Mesenchymal stem cell (in vitro differentiated cells and primary cell): ENCODE measurements around the gene ANKUB1.

Experiments used
- DNase-seq: peaks from one replicate; pipeline ENCODE4 v3.0.0-alpha.2; 2013
- H2AFZ ChIP-seq: one replicate; pipeline ENCODE4 v1.6.1; 2013; ENCODE audit warnings: low read depth, mild to moderate bottlenecking, control low read depth, inconsistent platforms, low read length, moderate library complexity
- H2AK5ac ChIP-seq: 2 replicates; pipeline ENCODE4 v1.6.1; 2013; ENCODE audit warnings: low read length, moderate library complexity, mild to moderate bottlenecking, inconsistent platforms; ENCODE audit not compliant: severe bottlenecking
- H2BK120ac ChIP-seq: one replicate; pipeline ENCODE4 v1.6.1; 2013; ENCODE audit warnings: low read depth, mild to moderate bottlenecking, inconsistent platforms, low read length, moderate library complexity
- H2BK12ac ChIP-seq, 2 experiments: one replicate each; pipeline ENCODE4 v1.6.1; 2013; ENCODE audit warnings: inconsistent platforms in 2 of 2, low read length in 2 of 2, mild to moderate bottlenecking in 2 of 2, moderate library complexity in 2 of 2, control low read depth in 1 of 2
- H2BK15ac ChIP-seq: one replicate; pipeline ENCODE4 v1.6.1; 2013; ENCODE audit warnings: mild to moderate bottlenecking, low read depth, inconsistent platforms; ENCODE audit not compliant: poor library complexity, severe bottlenecking
- H2BK5ac ChIP-seq: 2 replicates; pipeline ENCODE4 v1.6.1; 2013; ENCODE audit warnings: low read depth, mild to moderate bottlenecking, low read length, control low read depth, inconsistent platforms; ENCODE audit not compliant: poor library complexity, severe bottlenecking
- H3K14ac ChIP-seq, 2 experiments: one replicate each; pipeline ENCODE4 v1.6.1; 2013; ENCODE audit warnings: inconsistent platforms in 2 of 2, low read length in 2 of 2, control low read depth in 1 of 2, mild to moderate bottlenecking in 1 of 2, moderate library complexity in 1 of 2
- H3K18ac ChIP-seq, 2 experiments: one replicate each; pipeline ENCODE4 v1.6.1; 2013; ENCODE audit warnings: inconsistent platforms in 2 of 2, low read length in 2 of 2, control low read depth in 1 of 2, low read depth in 1 of 2, mild to moderate bottlenecking in 1 of 2
- H3K23ac ChIP-seq, 2 experiments: one replicate each; pipeline ENCODE4 v1.6.1; 2013; ENCODE audit warnings: inconsistent platforms in 2 of 2, low read length in 2 of 2, mild to moderate bottlenecking in 2 of 2, moderate library complexity in 2 of 2, control low read depth in 1 of 2
- H3K27ac ChIP-seq: 2 replicates; pipeline ENCODE4 v1.5.1; 2013; ENCODE audit warnings: mild to moderate bottlenecking, moderate library complexity, low read length, control low read depth, inconsistent platforms; ENCODE audit not compliant: poor library complexity, severe bottlenecking
- H3K27me3 ChIP-seq, 2 experiments: 2 replicates each; pipeline versions ENCODE4 v1.6.1 to v1.7.0; 2013; ENCODE audit warnings: low read length in 2 of 2, mild to moderate bottlenecking in 2 of 2, moderate library complexity in 2 of 2, control low read depth in 1 of 2, inconsistent platforms in 1 of 2; ENCODE audit not compliant: control insufficient read depth in 1 of 2, insufficient read depth in 1 of 2
- H3K36me3 ChIP-seq, 2 experiments: 2 replicates each; pipeline versions ENCODE4 v1.6.1 to v1.7.0; 2013; ENCODE audit warnings: low read length in 2 of 2, control low read depth in 1 of 2, inconsistent platforms in 1 of 2, low read depth in 1 of 2, mild to moderate bottlenecking in 1 of 2; ENCODE audit not compliant: insufficient read depth in 2 of 2, control insufficient read depth in 1 of 2
- H3K4ac ChIP-seq, 2 experiments: one replicate each; pipeline ENCODE4 v1.6.1; 2013; ENCODE audit warnings: inconsistent platforms in 2 of 2, low read length in 2 of 2, mild to moderate bottlenecking in 2 of 2, moderate library complexity in 2 of 2, control low read depth in 1 of 2, low read depth in 1 of 2
- H3K4me1 ChIP-seq: 2 replicates; pipeline ENCODE4 v1.6.1; 2013; ENCODE audit warnings: low read depth, low read length, control low read depth; ENCODE audit not compliant: control insufficient read depth, insufficient read depth
- H3K4me2 ChIP-seq: 2 replicates; pipeline ENCODE4 v1.6.1; 2013; ENCODE audit warnings: low read length, mild to moderate bottlenecking, inconsistent platforms; ENCODE audit not compliant: poor library complexity, severe bottlenecking
- H3K4me3 ChIP-seq, 2 experiments: 2 replicates each; pipeline versions ENCODE4 v1.5.1 to v1.7.0; 2013; ENCODE audit warnings: low read length in 2 of 2, mild to moderate bottlenecking in 2 of 2, control low read depth in 1 of 2, low read depth in 1 of 2; ENCODE audit not compliant: insufficient read depth in 1 of 2
- H3K79me1 ChIP-seq: replicated peaks from 2 replicates; pipeline ENCODE4 v1.6.1; 2013; ENCODE audit warnings: mild to moderate bottlenecking, control low read depth, low read length, inconsistent platforms; ENCODE audit not compliant: poor library complexity, severe bottlenecking
- H3K9ac ChIP-seq: 2 replicates; pipeline ENCODE4 v1.7.0; 2013; ENCODE audit warnings: mild to moderate bottlenecking, low read length, moderate library complexity
- H3K9me3 ChIP-seq: 2 replicates; pipeline ENCODE4 v1.7.0; 2013; ENCODE audit warnings: mild to moderate bottlenecking, low read length; ENCODE audit not compliant: control insufficient read depth
- H4K8ac ChIP-seq: one replicate; pipeline ENCODE4 v1.6.1; 2013; ENCODE audit warnings: inconsistent platforms, mild to moderate bottlenecking, low read length, moderate library complexity
- H4K91ac ChIP-seq: one replicate; pipeline ENCODE4 v1.6.1; 2013; ENCODE audit warnings: mild to moderate bottlenecking, low read length, inconsistent platforms
- WGBS: methylation state at CpG from one replicate; pipeline ENCODE4 v1.1.7; 2013; ENCODE audit warnings: mixed read lengths; 5-methylcytosine and 5-hydroxymethylcytosine counted together

Gene ANKUB1

GRCh38 chr3:149763565-149764195 is 28.7 kb downstream of the ANKUB1 start:
- no peak overlapping the region for H3K9ac ChIP-seq
- H3K9me3 ChIP-seq: no peaks in the 10 kb centered on the region
- H2BK15ac ChIP-seq: no peak overlapping the region
- no peak overlapping the region for H3K23ac ChIP-seq
- no peak overlapping the region for H3K14ac ChIP-seq
- H2BK5ac ChIP-seq: no peak overlapping the region
- H3K4me3 ChIP-seq: no peak overlapping the region
- H3K27ac ChIP-seq: no peak overlapping the region
- no peak overlapping the region for H3K4ac ChIP-seq
- H2BK120ac ChIP-seq: no peak overlapping the region
- no peak overlapping the region for H2BK12ac ChIP-seq
- H3K27me3 ChIP-seq: peaks cover 9 to 18% of the 10 kb centered on the region in 2 experiments
- no peak for DNase-seq
- no peak overlapping the region for H4K91ac ChIP-seq
- H2AFZ ChIP-seq: no peak overlapping the region
- no peaks in the 10 kb centered on the region for H3K4me1 ChIP-seq
- 78% methylated on average over 3 of the region's 3 CpGs for WGBS
- no peaks in the 10 kb centered on the region for H3K36me3 ChIP-seq
- no peak overlapping the region for H3K4me2 ChIP-seq
- peak overlapping the region in 1 of 2 experiments; percentile 23 for H3K18ac ChIP-seq
- no peak overlapping the region for H4K8ac ChIP-seq
- no peaks in the 10 kb centered on the region for H3K79me1 ChIP-seq
- H2AK5ac ChIP-seq: no peak overlapping the region

- Histone ChIP-seq H3K79me1 (peaks cover 7% of the 10 kb centered on the region), H2AK5ac (no peak overlapping the region), H3K9ac (no peak overlapping the region)
These were observed 38.6 kb downstream of the ANKUB1 start for GRCh38 chr3:149753717-149754116.

GRCh38 chr3:149752788-149753136 is 39.6 kb downstream of the ANKUB1 start:
- Histone ChIP-seq H3K14ac (no peak overlapping the region), H2AK5ac (no peak overlapping the region)

More at GRCh38 chr3:149753717-149754116, 38.6 kb downstream of the ANKUB1 start:
- H2BK15ac ChIP-seq: no peak overlapping the region
- no peak overlapping the region for H3K27ac ChIP-seq
- no peak overlapping the region for H4K91ac ChIP-seq
- no peak overlapping the region for H2BK5ac ChIP-seq
- no peak overlapping the region for H2BK120ac ChIP-seq
- no peak overlapping the region for H3K14ac ChIP-seq
- H3K27me3 ChIP-seq: no peaks in the 10 kb centered on the region
- H3K36me3 ChIP-seq: peaks cover 0 to 20% of the 10 kb centered on the region in 2 experiments
- H3K18ac ChIP-seq: no peak overlapping the region
- peaks cover 2% of the 10 kb centered on the region for H3K4me1 ChIP-seq
- H2BK12ac ChIP-seq: no peak overlapping the region
- H3K4me3 ChIP-seq: no peak overlapping the region
- no peak overlapping the region for H3K4me2 ChIP-seq
- H3K23ac ChIP-seq: no peak overlapping the region
- H2AFZ ChIP-seq: no peak overlapping the region
- no peak overlapping the region for H3K4ac ChIP-seq
- no peaks in the 10 kb centered on the region for H3K9me3 ChIP-seq
- no peak overlapping the region for H4K8ac ChIP-seq
- DNase-seq: no peak

GRCh38 chr3:149752051-149752787 is 40.1 kb downstream of the ANKUB1 start, which contains the start of gene COMMD2:
COMMD2 (minus strand) TSS chr3:149752489; CDS start chr3:149752444, 45 bp downstream.
- Histone ChIP-seq H2AK5ac (peak within 1 kb of the TSS; percentile 38), H2BK5ac (peak within 1 kb of the TSS; percentile 10), H4K91ac (no peak within 1 kb of the TSS), H2BK15ac (peak within 1 kb of the TSS; percentile 60), H3K4ac (peak within 1 kb of the TSS in 1 of 2 experiments; percentile 71), H3K4me3 (peak within 1 kb of the TSS; percentile 90 to 99), H3K23ac (peak within 1 kb of the TSS in 1 of 2 experiments; percentile 66), H3K9me3 (no peaks in the 10 kb centered on the region), H3K27me3 (no peaks in the 10 kb centered on the region), H2AFZ (peak within 1 kb of the TSS; percentile 85), H3K27ac (peak within 1 kb of the TSS; percentile 38), H4K8ac (peak within 1 kb of the TSS; percentile 45), H3K4me2 (peak within 1 kb of the TSS; percentile 87), H3K18ac (peak within 1 kb of the TSS; percentile 17 to 79), H3K4me1 (peaks cover 2% of the 10 kb centered on the region), H3K14ac (peak within 1 kb of the TSS in 1 of 2 experiments; percentile 96), H2BK12ac (no peak within 1 kb of the TSS), H2BK120ac (no peak within 1 kb of the TSS), H3K36me3 (peaks cover 0 to 33% of the 10 kb centered on the region in 2 experiments), H3K79me1 (peaks cover 9% of the 10 kb centered on the region), H3K9ac (peak within 1 kb of the TSS; percentile 98)
- peak; percentile 86 for DNase-seq
- under 1% methylated on average over 42 of the region's 52 CpGs for WGBS

More at GRCh38 chr3:149752788-149753136, 39.6 kb downstream of the ANKUB1 start:
- no peak overlapping the region for H3K18ac ChIP-seq
- H3K4me2 ChIP-seq: no peak overlapping the region
- H4K8ac ChIP-seq: peak overlapping the region; percentile 7
- peak overlapping the region; percentile 98 for H3K9ac ChIP-seq
- H3K79me1 ChIP-seq: peaks cover 9% of the 10 kb centered on the region
- no peak overlapping the region for H2AFZ ChIP-seq
- no peak overlapping the region for H2BK15ac ChIP-seq
- no peak overlapping the region for H2BK120ac ChIP-seq
- H3K4me1 ChIP-seq: peaks cover 2% of the 10 kb centered on the region
- H4K91ac ChIP-seq: no peak overlapping the region
- H3K36me3 ChIP-seq: peaks cover 0 to 29% of the 10 kb centered on the region in 2 experiments
- H2BK12ac ChIP-seq: no peak overlapping the region
- H3K27me3 ChIP-seq: no peaks in the 10 kb centered on the region
- no peak overlapping the region for H2BK5ac ChIP-seq
- H3K4me3 ChIP-seq: peak overlapping the region in 1 of 2 experiments; percentile 99
- no peak overlapping the region for H3K4ac ChIP-seq
- no peak overlapping the region for H3K23ac ChIP-seq
- no peak overlapping the region for H3K27ac ChIP-seq
- DNase-seq: no peak
- no peaks in the 10 kb centered on the region for H3K9me3 ChIP-seq
